Skeletal muscle tissue (tissue), 4 donors: ENCODE data around the gene TSHB. TPM values are rescaled to one million over a fixed set of nuclear protein-coding genes. Genes with fewer than 3 reads are reported as not detected.

Experiments
- H3K27ac ChIP-seq: one replicate; pipeline ENCODE4 v1.7.0; 2013; ENCODE audit warnings: mild to moderate bottlenecking, low read depth, low read length, inconsistent platforms
- H3K27me3 ChIP-seq, 3 donors: one replicate each; pipeline ENCODE4 v1.7.0; 2013; ENCODE audit warnings: low read length in 3 of 3; ENCODE audit not compliant: control insufficient read depth in 3 of 3, insufficient read depth in 3 of 3
- H3K36me3 ChIP-seq, 3 donors: one replicate each; pipeline ENCODE4 v1.7.0; 2013; ENCODE audit warnings: low read length in 3 of 3; ENCODE audit not compliant: control insufficient read depth in 3 of 3, insufficient read depth in 3 of 3
- H3K4me1 ChIP-seq, 3 donors: one replicate each; pipeline ENCODE4 v1.7.0; 2013; ENCODE audit warnings: low read length in 3 of 3, mild to moderate bottlenecking in 3 of 3; ENCODE audit not compliant: control insufficient read depth in 3 of 3, insufficient read depth in 3 of 3
- H3K4me3 ChIP-seq, 3 donors: one replicate each; pipeline ENCODE4 v1.7.0; 2013; ENCODE audit warnings: low read length in 3 of 3
- H3K9ac ChIP-seq, 3 donors: one replicate each; pipeline ENCODE4 v1.7.0; 2013; ENCODE audit warnings: low read length in 3 of 3, mild to moderate bottlenecking in 3 of 3, moderate library complexity in 2 of 3, low read depth in 1 of 3
- H3K9me3 ChIP-seq, 3 donors: one replicate each; pipeline ENCODE4 v1.7.0; 2013; ENCODE audit warnings: low read length in 3 of 3; ENCODE audit not compliant: control insufficient read depth in 3 of 3
- total RNA-seq: library from RNA; depleted of rRNA; stranded (reverse); fragments of >200 nt; gene quantifications from one replicate; pipeline ENCODE4 v1.2.3, GENCODE V29; 2014
- donor health status: Osteomylitis.

TSHB gene
- total RNA-seq, 1 donor from 2014 or later = not detected

GRCh38 chr1:115021145-115021544 lies 8.5 kb upstream of the TSHB start:
- no peak overlapping the region for H3K4me3 ChIP-seq
- no peak overlapping the region for H3K9ac ChIP-seq
- H3K27me3 ChIP-seq = peaks cover 0 to 3% (median 0%) of the 10 kb centered on the region in 3 donors
- no peaks in the 10 kb centered on the region for H3K36me3 ChIP-seq
- H3K27ac ChIP-seq = no peak overlapping the region
- H3K4me1 ChIP-seq = no peaks in the 10 kb centered on the region
- no peaks in the 10 kb centered on the region for H3K9me3 ChIP-seq

- no peaks in the 10 kb centered on the region for H3K4me1 ChIP-seq
- H3K36me3 ChIP-seq = no peaks in the 10 kb centered on the region
- no peaks in the 10 kb centered on the region for H3K9me3 ChIP-seq
- no peak overlapping the region for H3K9ac ChIP-seq
- H3K4me3 ChIP-seq = no peak overlapping the region
- peaks cover 0 to 3% (median 0%) of the 10 kb centered on the region in 3 donors for H3K27me3 ChIP-seq
- H3K27ac ChIP-seq = no peak overlapping the region
Measured at GRCh38 chr1:115023593-115023992, 6.0 kb upstream of the TSHB start.

GRCh38 chr1:115031595-115031994 lies 2.0 kb downstream of the TSHB start:
- no peaks in the 10 kb centered on the region for H3K27me3 ChIP-seq
- no peaks in the 10 kb centered on the region for H3K4me1 ChIP-seq
- H3K4me3 ChIP-seq = no peak overlapping the region
- no peak overlapping the region for H3K27ac ChIP-seq
- H3K9me3 ChIP-seq = no peaks in the 10 kb centered on the region
- H3K36me3 ChIP-seq = no peaks in the 10 kb centered on the region
- H3K9ac ChIP-seq = no peak overlapping the region

GRCh38 chr1:115035652-115036051 lies 6.0 kb downstream of the TSHB start:
- H3K4me1 ChIP-seq = no peaks in the 10 kb centered on the region
- no peaks in the 10 kb centered on the region for H3K27me3 ChIP-seq
- no peaks in the 10 kb centered on the region for H3K9me3 ChIP-seq
- no peaks in the 10 kb centered on the region for H3K36me3 ChIP-seq
- H3K27ac ChIP-seq = no peak overlapping the region
- no peak overlapping the region for H3K9ac ChIP-seq
- H3K4me3 ChIP-seq = no peak overlapping the region

- H3K9me3 ChIP-seq = no peaks in the 10 kb centered on the region
Measured at GRCh38 chr1:115036814-115037507, 7.3 kb downstream of the TSHB start.

GRCh38 chr1:115040501-115040900 lies 10.9 kb downstream of the TSHB start:
- no peaks in the 10 kb centered on the region for H3K27me3 ChIP-seq
- H3K4me1 ChIP-seq = no peaks in the 10 kb centered on the region
- H3K9me3 ChIP-seq = no peaks in the 10 kb centered on the region
- no peaks in the 10 kb centered on the region for H3K36me3 ChIP-seq
- no peak overlapping the region for H3K27ac ChIP-seq
- no peak overlapping the region for H3K4me3 ChIP-seq
- H3K9ac ChIP-seq = no peak overlapping the region

More at GRCh38 chr1:115036814-115037507, 7.3 kb downstream of the TSHB start:
- no peak overlapping the region for H3K4me3 ChIP-seq
- H3K4me1 ChIP-seq = no peaks in the 10 kb centered on the region
- no peaks in the 10 kb centered on the region for H3K27me3 ChIP-seq
- no peaks in the 10 kb centered on the region for H3K36me3 ChIP-seq
- H3K9ac ChIP-seq = no peak overlapping the region
- no peak overlapping the region for H3K27ac ChIP-seq

GRCh38 chr1:115041654-115042053 lies 12.0 kb downstream of the TSHB start:
- no peaks in the 10 kb centered on the region for H3K9me3 ChIP-seq
- no peaks in the 10 kb centered on the region for H3K36me3 ChIP-seq
- no peaks in the 10 kb centered on the region for H3K4me1 ChIP-seq
- H3K27me3 ChIP-seq = no peaks in the 10 kb centered on the region
- no peak overlapping the region for H3K4me3 ChIP-seq
- no peak overlapping the region for H3K27ac ChIP-seq
- no peak overlapping the region for H3K9ac ChIP-seq

GRCh38 chr1:115046751-115047150 lies 17.1 kb downstream of the TSHB start:
- Histone ChIP-seq H3K36me3 (no peaks in the 10 kb centered on the region), H3K4me3 (no peak overlapping the region), H3K27me3 (no peaks in the 10 kb centered on the region), H3K4me1 (no peaks in the 10 kb centered on the region), H3K9ac (no peak overlapping the region), H3K9me3 (no peaks in the 10 kb centered on the region), H3K27ac (no peak overlapping the region)

- Histone ChIP-seq H3K4me1 (no peaks in the 10 kb centered on the region), H3K9me3 (no peaks in the 10 kb centered on the region), H3K36me3 (no peaks in the 10 kb centered on the region), H3K4me3 (no peak overlapping the region), H3K9ac (no peak overlapping the region), H3K27ac (no peak overlapping the region), H3K27me3 (peaks cover 0 to 5% (median 5%) of the 10 kb centered on the region in 3 donors)
Measured at GRCh38 chr1:115051850-115052249, 22.2 kb downstream of the TSHB start.

GRCh38 chr1:115052454-115053083 lies 22.9 kb downstream of the TSHB start:
- no peaks in the 10 kb centered on the region for H3K36me3 ChIP-seq
- H3K27me3 ChIP-seq = peaks cover 0 to 5% (median 5%) of the 10 kb centered on the region in 3 donors
- H3K27ac ChIP-seq = no peak overlapping the region
- H3K4me1 ChIP-seq = no peaks in the 10 kb centered on the region
- H3K9me3 ChIP-seq = no peaks in the 10 kb centered on the region
- no peak overlapping the region for H3K4me3 ChIP-seq
- no peak overlapping the region for H3K9ac ChIP-seq
